HG02852 (cell line): Measurements from ENCODE around the gene TRPV6.

Source experiments
- ATAC-seq: cut with Tn5 transposase; IDR thresholded peaks from one replicate; pipeline ENCODE4 v1.9.1; 2021; ENCODE audit warnings: mild to moderate bottlenecking, moderate library complexity; ENCODE audit not compliant: unreplicated experiment

The TRPV6 gene

GRCh38 chr7:142908921-142909890 is 23.7 kb upstream of the TRPV6 start:
- no peak for ATAC-seq

- no peak for ATAC-seq
These were observed 22.7 kb upstream of the TRPV6 start for GRCh38 chr7:142908290-142908689.

DNA sequence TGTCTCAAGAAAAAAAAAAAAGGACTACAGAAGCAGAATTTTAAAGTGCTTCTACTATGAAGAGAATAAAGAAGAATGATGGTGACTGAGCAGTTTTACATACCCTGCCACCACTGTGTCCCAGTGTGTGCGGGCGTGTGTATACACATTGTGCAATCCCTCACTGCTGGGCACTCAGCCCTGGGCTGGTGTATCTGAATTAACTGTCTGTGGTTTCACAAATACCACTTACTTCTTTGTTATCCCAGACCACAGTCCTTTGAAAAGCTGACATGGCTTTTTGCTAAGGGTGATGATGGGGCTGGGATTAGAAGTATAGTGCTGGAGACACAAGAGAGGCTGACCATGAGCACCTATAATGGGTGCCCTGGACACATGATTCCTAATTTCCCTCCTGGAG is 21.1 kb upstream of the TRPV6 start:
- no peak for ATAC-seq

- no peak for ATAC-seq
These were observed 20.2 kb upstream of the TRPV6 start for GRCh38 chr7:142905759-142906158.

- no peak for ATAC-seq
These were observed 18.6 kb upstream of the TRPV6 start for GRCh38 chr7:142904128-142904527.

DNA sequence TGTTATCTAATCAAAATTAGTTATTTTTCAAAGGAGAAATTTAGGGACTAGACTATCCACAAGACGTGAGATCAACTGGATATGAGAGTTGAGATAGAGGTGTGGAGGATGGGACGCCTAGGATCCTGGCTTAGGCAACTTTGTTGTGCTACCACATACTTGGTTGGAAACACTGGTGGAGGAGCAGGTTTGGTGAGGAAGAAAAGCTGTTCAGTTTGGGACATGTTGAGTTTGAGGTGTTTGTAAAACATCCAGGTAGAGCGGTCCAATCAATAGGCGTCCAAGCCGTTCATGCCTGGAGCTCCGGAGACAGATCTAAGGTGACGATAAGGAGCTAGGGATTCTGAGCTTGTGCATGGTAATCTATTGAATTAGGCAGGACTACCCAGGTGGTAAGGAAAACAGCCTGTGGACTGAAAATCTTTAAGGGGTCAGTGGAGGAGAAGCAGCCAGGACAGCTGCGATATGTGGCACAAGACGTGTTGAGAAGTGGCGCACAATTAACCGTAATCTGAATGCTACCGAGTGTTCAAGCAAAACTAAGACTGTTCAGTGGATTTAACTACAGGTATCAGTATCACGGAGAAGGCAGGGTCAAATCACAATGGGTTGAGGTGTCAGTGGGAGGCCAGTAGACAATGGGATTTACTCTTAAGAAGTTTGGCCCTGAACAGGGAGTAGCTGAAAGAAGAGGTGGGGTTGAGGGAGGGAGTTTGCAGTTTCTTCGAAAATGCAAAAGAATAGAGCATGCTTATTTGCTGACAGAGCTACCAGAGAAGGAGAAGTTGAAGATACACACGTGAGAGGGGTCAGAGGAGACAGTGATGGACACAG is 16.1 kb upstream of the TRPV6 start:
- ATAC-seq: no peak

- ATAC-seq: no peak
These were observed 14.1 kb upstream of the TRPV6 start for GRCh38 chr7:142899661-142900060.

GRCh38 chr7:142898377-142899170 is 13.0 kb upstream of the TRPV6 start:
- no peak for ATAC-seq

DNA sequence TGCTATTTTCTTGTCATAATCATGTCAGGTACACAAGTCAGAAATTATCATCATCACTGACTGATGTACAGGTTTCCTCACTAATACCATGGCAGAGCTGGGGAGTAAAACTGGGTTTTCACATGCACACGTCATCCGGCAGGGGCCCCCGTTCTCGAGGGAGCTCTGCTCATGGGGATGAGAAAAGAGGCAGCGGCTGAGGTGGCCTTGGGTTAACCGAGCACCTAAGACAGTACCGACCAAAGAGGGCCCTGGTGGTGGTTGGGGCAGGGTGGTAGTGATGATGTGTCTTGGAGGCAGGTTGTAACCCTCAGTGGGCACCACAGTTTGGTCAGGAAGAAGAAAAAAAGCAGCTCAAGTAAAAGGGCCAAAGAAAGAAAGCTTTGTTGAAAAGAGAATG is 12.1 kb upstream of the TRPV6 start:
- ATAC-seq: no peak

- no peak for ATAC-seq
These were observed 11.3 kb upstream of the TRPV6 start for GRCh38 chr7:142896741-142897379.

- no peak for ATAC-seq
These were observed 10.6 kb upstream of the TRPV6 start for GRCh38 chr7:142896151-142896550.

GRCh38 chr7:142894985-142895593 is 9.5 kb upstream of the TRPV6 start:
- no peak for ATAC-seq

DNA sequence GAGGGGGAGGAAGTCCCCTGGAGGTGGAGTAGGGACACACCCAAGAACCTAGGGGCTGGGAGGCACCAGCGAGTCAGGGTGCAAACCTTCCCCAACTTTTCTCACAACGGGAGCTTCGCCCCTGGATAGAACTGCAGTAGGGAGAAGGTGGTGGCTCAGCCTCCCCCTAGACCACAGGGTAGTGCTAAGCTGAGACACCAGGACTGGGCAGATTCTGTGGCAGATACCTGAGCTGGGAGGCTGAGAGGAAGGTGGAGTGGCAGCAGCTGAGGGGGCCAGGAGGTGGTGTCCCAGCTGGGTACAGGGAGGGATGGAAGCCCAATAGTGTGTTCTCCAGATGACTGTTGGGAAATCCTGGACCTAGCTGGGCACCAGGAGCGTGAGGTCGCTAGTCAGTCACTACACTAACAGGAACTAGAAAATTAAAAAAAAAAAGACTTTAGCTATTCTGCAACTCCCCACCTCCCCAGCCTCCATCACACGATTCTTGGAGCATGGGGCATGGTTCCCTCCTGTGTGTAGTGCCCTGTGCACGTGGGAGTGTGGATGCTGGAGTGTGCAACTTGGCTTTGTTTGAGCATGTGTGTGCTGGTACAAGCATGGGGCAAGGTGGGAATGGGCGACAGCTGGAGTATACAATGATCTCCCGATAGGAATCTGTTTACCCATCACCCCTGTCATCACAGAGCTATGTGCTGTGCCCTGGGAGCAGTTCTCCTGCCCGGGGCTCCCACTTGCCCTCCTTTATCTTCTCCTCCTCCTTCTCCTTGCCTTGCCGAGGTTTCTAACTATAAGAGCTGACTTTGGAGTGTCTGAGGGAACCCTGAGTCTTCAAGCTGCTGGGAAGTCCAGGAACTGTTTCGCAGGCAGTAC is 8.8 kb upstream of the TRPV6 start:
- ATAC-seq: no peak

DNA sequence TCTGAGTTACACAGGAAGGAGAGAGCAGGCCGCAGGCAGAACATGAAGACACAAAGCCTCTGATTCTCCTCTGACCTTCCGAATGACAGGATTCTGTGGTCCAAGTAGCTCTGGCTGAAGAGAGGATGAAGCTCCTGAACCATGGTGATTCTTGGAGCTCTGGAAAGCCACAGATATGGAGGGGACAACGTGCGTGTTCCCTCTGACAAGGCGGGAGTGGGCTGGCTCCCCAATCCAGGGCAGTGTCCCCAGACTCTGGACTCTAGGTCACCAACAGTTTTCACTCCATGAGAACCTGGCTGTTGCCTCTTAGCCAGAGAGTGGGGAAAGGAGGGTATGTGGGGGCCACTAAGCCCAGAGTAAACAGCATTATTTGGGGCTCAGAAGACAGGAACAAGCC is 7.4 kb upstream of the TRPV6 start:
- no peak for ATAC-seq

DNA sequence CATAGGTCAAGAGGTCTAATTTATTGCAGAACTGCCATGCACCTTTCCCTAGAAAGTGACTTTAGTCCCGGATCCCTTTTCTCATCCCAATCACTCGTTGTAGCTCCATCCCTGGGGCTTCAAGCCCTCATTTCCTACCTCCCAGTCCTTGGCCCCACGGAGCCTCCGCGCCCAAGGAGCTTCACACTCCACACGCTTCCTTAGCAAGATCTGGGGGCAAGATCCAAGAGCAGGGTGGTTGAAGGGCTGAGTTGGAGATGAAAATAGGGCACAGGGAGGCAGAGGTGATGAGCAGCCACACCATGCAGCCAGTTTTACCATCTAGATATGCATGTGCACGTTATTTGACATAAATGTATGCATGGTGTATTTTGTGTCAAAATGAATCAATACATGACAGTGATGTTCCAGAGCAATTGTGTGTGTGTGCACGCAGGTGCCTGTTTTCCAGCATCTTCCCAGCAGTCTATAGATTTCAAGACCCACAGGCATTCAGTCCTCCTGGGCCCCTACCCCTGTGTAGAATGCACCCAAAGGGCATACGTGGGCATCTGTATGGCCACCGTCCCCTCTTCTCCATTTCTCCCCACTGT is 6.0 kb upstream of the TRPV6 start:
- ATAC-seq: no peak

- no peak for ATAC-seq
These were observed 5.4 kb upstream of the TRPV6 start for GRCh38 chr7:142890874-142891485.

DNA sequence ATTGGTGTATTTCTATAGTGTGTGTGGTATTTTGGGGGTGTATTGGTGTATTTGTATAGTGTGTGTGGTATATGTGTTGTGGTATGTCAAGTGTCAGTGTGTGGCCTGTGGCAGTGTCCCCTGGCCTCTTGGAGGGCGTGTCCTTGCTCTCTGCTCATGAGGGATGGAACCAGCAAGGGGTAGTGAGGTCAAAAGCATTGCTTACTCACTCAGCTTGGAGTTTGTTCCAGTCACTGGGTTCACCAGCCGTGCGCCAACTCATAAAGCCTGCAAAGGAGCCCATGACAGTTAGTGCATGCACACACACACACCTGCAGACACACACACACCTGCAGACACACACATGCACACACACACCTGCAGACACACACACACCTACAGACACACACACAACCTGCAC is 4.3 kb upstream of the TRPV6 start:
- no peak for ATAC-seq

DNA sequence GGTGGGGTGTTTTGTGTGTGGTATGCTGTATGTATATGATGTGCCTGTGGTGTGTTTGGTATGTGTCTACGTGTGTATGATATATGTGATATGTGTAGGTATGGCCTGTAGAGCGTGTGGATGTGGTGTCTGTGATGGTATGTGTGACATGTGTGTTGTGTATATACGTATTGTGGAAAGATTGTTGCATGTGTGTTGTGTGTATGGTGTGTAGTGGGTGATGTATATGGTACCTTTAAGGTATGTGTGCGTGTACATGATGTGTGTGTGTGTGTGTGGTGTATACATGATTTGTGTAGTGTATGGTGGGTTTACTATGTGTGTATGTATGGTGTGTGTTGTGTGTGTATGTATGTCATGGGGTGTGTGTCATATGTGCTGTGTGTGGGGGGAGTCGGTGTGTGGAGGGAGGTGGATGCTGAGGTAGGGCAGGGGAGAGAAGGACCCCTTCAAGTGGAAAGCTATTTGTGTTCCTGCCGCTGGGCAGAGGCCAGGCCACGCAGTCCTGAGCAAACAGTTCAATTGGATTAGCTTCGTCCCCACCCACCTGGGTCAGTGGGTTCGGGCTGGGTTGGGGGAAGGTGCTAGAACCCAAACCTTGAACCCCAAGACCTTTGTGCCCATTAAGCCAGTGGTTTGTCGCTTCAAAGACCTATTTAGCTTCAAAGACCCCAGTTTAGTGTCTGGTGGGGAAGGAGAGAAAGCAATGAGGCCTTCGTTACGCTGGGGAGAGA is 1.9 kb upstream of the TRPV6 start:
- ATAC-seq: no peak
